HFFc6 (cell line): Measurements from ENCODE around the gene OR6Q1. TPM values are rescaled to one million over a fixed set of nuclear protein-coding genes. Genes with fewer than 3 reads are reported as not detected.

Experiments used
- DNase-seq: peaks from one replicate; pipeline ENCODE4 v3.0.0-alpha.2; 2018
- H3K27ac Mint-ChIP-seq: 2 replicates; pipeline ENCODE4 v1.8.0; 2020; ENCODE audit warnings: mild to moderate bottlenecking, mixed read lengths
- H3K27me3 Mint-ChIP-seq: 2 replicates; pipeline ENCODE4 v1.8.0; 2021; ENCODE audit warnings: mild to moderate bottlenecking, moderate library complexity, mixed read lengths; ENCODE audit not compliant: insufficient read depth
- H3K36me3 Mint-ChIP-seq: 2 replicates; pipeline ENCODE4 v1.8.0; 2021; ENCODE audit warnings: low read depth, mixed read lengths
- H3K4me1 Mint-ChIP-seq: 2 replicates; pipeline ENCODE4 v1.8.0; 2020; ENCODE audit warnings: low read depth, mixed read lengths
- H3K4me3 Mint-ChIP-seq: 2 replicates; pipeline ENCODE4 v1.8.0; 2020; ENCODE audit warnings: mild to moderate bottlenecking, moderate library complexity, mixed read lengths
- H3K9me3 Mint-ChIP-seq: 2 replicates; pipeline ENCODE4 v1.8.0; 2020; ENCODE audit warnings: mild to moderate bottlenecking, mixed read lengths
- CTCF ChIP-seq: fragments of 200-600 bp; sonication (generic); IDR thresholded peaks from 2 replicates; pipeline ENCODE4 v1.5.0; 2021; ENCODE audit warnings: antibody characterized with exemption, mild to moderate bottlenecking
- total RNA-seq, 6 experiments: library from RNA; stranded (reverse); fragmentation: NEBNext Ultra II Directional; extraction: Animal tissue kit (Norgen Biotek cat#: 25700); gene quantifications; 2 replicates in 1 of 6; 3 replicates in 5 of 6; pipeline ENCODE4 v1.2.3, GENCODE V29; 2021

OR6Q1 gene
- total RNA-seq, 6 experiments from 2014 or later, result not detected

- Mint-ChIP-seq H3K9me3 (no peaks in the 10 kb centered on the region), H3K4me1 (peaks cover 10% of the 10 kb centered on the region), H3K27me3 (peaks cover 9% of the 10 kb centered on the region), H3K27ac (no peak overlapping the region), H3K36me3 (no peaks in the 10 kb centered on the region), H3K4me3 (no peak overlapping the region)
- DNase-seq, result no peak
- TF ChIP-seq CTCF, result no peak
These were observed 36.9 kb downstream of the OR6Q1 start for GRCh38 chr11:58067685-58068084.

- no peaks in the 10 kb centered on the region for H3K36me3 Mint-ChIP-seq
- DNase-seq, result no peak
- H3K9me3 Mint-ChIP-seq, result no peaks in the 10 kb centered on the region
- peaks cover 7% of the 10 kb centered on the region; the same call in 1 of the 2 replicates for H3K4me1 Mint-ChIP-seq
- peak; percentile 24; the same call in 1 of the 2 replicates for TF ChIP-seq CTCF
- peaks cover 9% of the 10 kb centered on the region for H3K27me3 Mint-ChIP-seq
- H3K4me3 Mint-ChIP-seq, result no peak overlapping the region
- H3K27ac Mint-ChIP-seq, result no peak overlapping the region
These were observed 37.9 kb downstream of the OR6Q1 start for GRCh38 chr11:58068655-58069054.

GRCh38 chr11:58070585-58070984, 39.8 kb downstream of the OR6Q1 start:
- Mint-ChIP-seq H3K27me3 (peaks cover 7% of the 10 kb centered on the region; the same call in 1 of the 2 replicates), H3K4me1 (peaks cover 8% of the 10 kb centered on the region; the same call in 1 of the 2 replicates), H3K36me3 (no peaks in the 10 kb centered on the region), H3K27ac (no peak overlapping the region), H3K9me3 (no peaks in the 10 kb centered on the region), H3K4me3 (no peak overlapping the region)
- TF ChIP-seq CTCF, result no peak
- DNase-seq, result no peak

- no peak overlapping the region for H3K4me3 Mint-ChIP-seq
- H3K27ac Mint-ChIP-seq, result no peak overlapping the region
- no peaks in the 10 kb centered on the region for H3K36me3 Mint-ChIP-seq
- H3K9me3 Mint-ChIP-seq, result no peaks in the 10 kb centered on the region
- peaks cover 9% of the 10 kb centered on the region; the same call in 1 of the 2 replicates for H3K4me1 Mint-ChIP-seq
- peak; percentile 62 for DNase-seq
- H3K27me3 Mint-ChIP-seq, result peaks cover 3% of the 10 kb centered on the region; the same call in 1 of the 2 replicates
- TF ChIP-seq CTCF, result no peak
These were observed 45.0 kb downstream of the OR6Q1 start for GRCh38 chr11:58075781-58076180.

Other genes starting within 250 kb of the OR6Q1 start
- gene OR9Q1, start 7.1 kb upstream of the OR6Q1 start, total RNA-seq, result not detected
- gene OR9I1, start 94.6 kb downstream of the OR6Q1 start, total RNA-seq, result not detected
- gene OR9Q2, start 158.1 kb downstream of the OR6Q1 start, total RNA-seq, result not detected
- not detected for gene OR1S2, start 173.2 kb downstream of the OR6Q1 start, total RNA-seq
- not detected for gene OR1S1, start 181.8 kb downstream of the OR6Q1 start, total RNA-seq
- gene OR10Q1, start 198.0 kb downstream of the OR6Q1 start, total RNA-seq, result not detected
- gene OR10W1, start 237.3 kb downstream of the OR6Q1 start, total RNA-seq, result not detected